Type B pancreatic cell (in vitro differentiated cells): ENCODE results near the gene RAD51B. TPM values are rescaled to one million over a fixed set of nuclear protein-coding genes. Genes with fewer than 3 reads are reported as not detected.

Experiments
- DNase-seq: peaks from one replicate; pipeline ENCODE4 v3.0.0; 2021; ENCODE audit warnings: mixed read lengths; ENCODE audit not compliant: unreplicated experiment; ENCODE audit errors: extremely low spot score
- H3K27ac Mint-ChIP-seq: 2 replicates; pipeline ENCODE4 v1.8.0; 2021; ENCODE audit warnings: mild to moderate bottlenecking, mixed read lengths
- H3K27me3 Mint-ChIP-seq: 2 replicates; pipeline ENCODE4 v1.8.0; 2021; ENCODE audit warnings: mixed read lengths
- H3K36me3 Mint-ChIP-seq: 2 replicates; pipeline ENCODE4 v1.8.0; 2021; ENCODE audit warnings: mixed read lengths
- H3K4me1 Mint-ChIP-seq: one replicate; pipeline ENCODE4 v1.8.0; 2021; ENCODE audit warnings: mixed read lengths; ENCODE audit not compliant: unreplicated experiment
- H3K4me3 Mint-ChIP-seq: 2 replicates; pipeline ENCODE4 v1.8.0; 2021; ENCODE audit warnings: mild to moderate bottlenecking, mixed read lengths
- H3K9me3 Mint-ChIP-seq: 2 replicates; pipeline ENCODE4 v1.8.0; 2021; ENCODE audit warnings: mixed read lengths
- total RNA-seq: library from RNA; stranded (reverse); gene quantifications from 2 replicates; pipeline ENCODE4 v1.2.1, GENCODE V29; 2021; ENCODE audit warnings: low replicate concordance
- TF ChIP-seq, protein P1 (sequence below): fragments of 200-600 bp; sonication (generic); conservative IDR thresholded peaks from 2 replicates; pipeline ENCODE4 v1.5.0; 2021; ENCODE audit warnings: antibody characterized with exemption, mild to moderate bottlenecking

RAD51B gene
- total RNA-seq, 1 donor from 2014 or later = 27.3 TPM

GRCh38 chr14:68520637-68521556 is 701.3 kb downstream of the RAD51B start:
- TF ChIP-seq, protein P1, sequence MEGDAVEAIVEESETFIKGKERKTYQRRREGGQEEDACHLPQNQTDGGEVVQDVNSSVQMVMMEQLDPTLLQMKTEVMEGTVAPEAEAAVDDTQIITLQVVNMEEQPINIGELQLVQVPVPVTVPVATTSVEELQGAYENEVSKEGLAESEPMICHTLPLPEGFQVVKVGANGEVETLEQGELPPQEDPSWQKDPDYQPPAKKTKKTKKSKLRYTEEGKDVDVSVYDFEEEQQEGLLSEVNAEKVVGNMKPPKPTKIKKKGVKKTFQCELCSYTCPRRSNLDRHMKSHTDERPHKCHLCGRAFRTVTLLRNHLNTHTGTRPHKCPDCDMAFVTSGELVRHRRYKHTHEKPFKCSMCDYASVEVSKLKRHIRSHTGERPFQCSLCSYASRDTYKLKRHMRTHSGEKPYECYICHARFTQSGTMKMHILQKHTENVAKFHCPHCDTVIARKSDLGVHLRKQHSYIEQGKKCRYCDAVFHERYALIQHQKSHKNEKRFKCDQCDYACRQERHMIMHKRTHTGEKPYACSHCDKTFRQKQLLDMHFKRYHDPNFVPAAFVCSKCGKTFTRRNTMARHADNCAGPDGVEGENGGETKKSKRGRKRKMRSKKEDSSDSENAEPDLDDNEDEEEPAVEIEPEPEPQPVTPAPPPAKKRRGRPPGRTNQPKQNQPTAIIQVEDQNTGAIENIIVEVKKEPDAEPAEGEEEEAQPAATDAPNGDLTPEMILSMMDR = no peak
- Mint-ChIP-seq H3K36me3 (peaks cover 17% of the 10 kb centered on the region), H3K9me3 (peaks cover 23% of the 10 kb centered on the region), H3K4me3 (peak overlapping the region; percentile 75), H3K27me3 (no peaks in the 10 kb centered on the region), H3K4me1 (peaks cover 70% of the 10 kb centered on the region), H3K27ac (peak overlapping the region; percentile 100)
- DNase-seq = no peak

GRCh38 chr14:68521557-68521901 is 702.0 kb downstream of the RAD51B start:
- peak overlapping the region; percentile 55 for H3K4me3 Mint-ChIP-seq
- H3K4me1 Mint-ChIP-seq = peaks cover 68% of the 10 kb centered on the region
- H3K9me3 Mint-ChIP-seq = peaks cover 23% of the 10 kb centered on the region
- H3K27ac Mint-ChIP-seq = peak overlapping the region; percentile 100
- peaks cover 19% of the 10 kb centered on the region for H3K36me3 Mint-ChIP-seq
- no peaks in the 10 kb centered on the region for H3K27me3 Mint-ChIP-seq
- DNase-seq = no peak
- TF ChIP-seq, protein P1 = no peak

DNA sequence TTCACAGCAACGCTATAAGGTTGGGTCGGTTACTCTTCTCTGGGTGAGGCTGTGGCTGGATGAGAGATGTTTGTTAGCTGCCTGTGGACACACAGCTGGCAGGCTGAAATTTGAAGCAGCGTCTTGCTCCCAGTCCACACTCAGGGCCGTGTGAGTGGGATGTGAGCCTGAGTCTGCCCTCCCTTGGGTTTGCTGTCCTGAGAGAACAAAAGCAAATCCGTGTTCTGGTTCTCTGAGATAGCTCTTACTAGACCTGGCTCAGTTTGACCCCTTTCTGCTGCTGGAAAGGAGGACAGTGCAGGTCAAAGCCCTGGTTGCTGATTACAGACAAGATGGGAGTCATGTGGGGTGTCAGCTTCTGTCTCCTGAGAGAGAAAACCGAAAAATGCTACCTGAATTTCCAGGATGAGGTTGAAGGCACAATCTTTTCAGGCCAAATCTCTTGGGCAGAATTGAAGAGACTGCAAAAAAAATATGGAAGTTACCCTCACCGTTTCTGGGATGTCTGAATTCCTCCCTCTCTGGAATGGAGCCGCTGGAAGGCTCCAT is 702.5 kb downstream of the RAD51B start:
- Mint-ChIP-seq H3K27me3 (no peaks in the 10 kb centered on the region), H3K36me3 (peaks cover 21% of the 10 kb centered on the region), H3K4me3 (peak overlapping the region; percentile 55), H3K27ac (peak overlapping the region; percentile 100), H3K4me1 (peaks cover 68% of the 10 kb centered on the region), H3K9me3 (peaks cover 23% of the 10 kb centered on the region)
- TF ChIP-seq, protein P1 = no peak
- DNase-seq = no peak

- Mint-ChIP-seq H3K4me1 (peaks cover 69% of the 10 kb centered on the region), H3K36me3 (peaks cover 21% of the 10 kb centered on the region), H3K27ac (peak overlapping the region; percentile 100), H3K27me3 (no peaks in the 10 kb centered on the region), H3K4me3 (peak overlapping the region; percentile 62), H3K9me3 (peaks cover 23% of the 10 kb centered on the region)
- no peak for DNase-seq
- TF ChIP-seq, protein P1 = peak; percentile 22
Observed at GRCh38 chr14:68522510-68523325, 703.1 kb downstream of the RAD51B start.

GRCh38 chr14:68523326-68523610 is 703.7 kb downstream of the RAD51B start:
- Mint-ChIP-seq H3K4me3 (no peak overlapping the region), H3K36me3 (peaks cover 25% of the 10 kb centered on the region), H3K27ac (peak overlapping the region; percentile 100), H3K27me3 (no peaks in the 10 kb centered on the region), H3K4me1 (peaks cover 69% of the 10 kb centered on the region), H3K9me3 (peaks cover 23% of the 10 kb centered on the region)
- TF ChIP-seq, protein P1 = no peak
- no peak for DNase-seq
